ENCODE results near the gene CERS4. TPM values are rescaled to one million over a fixed set of nuclear protein-coding genes. Genes with fewer than 3 reads are reported as not detected.
A peak's percentile ranks its signal among the peaks of the same experiment; 100 is the strongest.

Gene CERS4
- total RNA-seq, 1 experiment from 2014 or later = 11.6 TPM

DNA sequence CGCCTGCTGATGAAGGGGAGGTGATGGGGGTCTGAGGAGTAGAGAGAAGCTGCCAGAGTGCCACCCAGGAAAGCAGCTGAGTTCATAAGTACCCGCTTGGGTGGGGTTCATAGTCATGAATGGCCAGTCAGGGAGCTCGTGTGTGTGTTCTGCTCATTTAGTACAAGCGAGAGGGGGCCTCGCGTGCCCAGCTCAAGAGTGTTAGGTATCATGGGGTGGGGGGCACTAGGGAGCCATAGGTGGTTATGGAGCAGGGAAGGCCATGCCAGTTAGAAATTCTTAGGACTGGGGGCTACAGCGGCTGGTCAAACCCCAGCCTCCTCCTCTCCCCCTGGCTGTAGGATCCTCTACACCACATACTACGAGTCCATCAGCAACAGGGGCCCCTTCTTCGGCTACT is 52.2 kb downstream of the CERS4 start:
- ChIA-PET CTCF (no interaction called here), POLR2A (interaction anchor here (0.6 kb wide), 1 partner anchor 242 kb away, joined by 13 read pairs; no protein-coding TSS in a partner anchor)
- Histone ChIP-seq H3K9me3 (ENCODE audit: control insufficient read depth, insufficient read depth, low read depth, low read length) (no peaks in the 10 kb centered on the region), H3K27ac (ENCODE audit: low read length) (no peak overlapping the region), H3K27me3 (ENCODE audit: control insufficient read depth, insufficient read depth, low read length) (no peaks in the 10 kb centered on the region), H3K4me3 (ENCODE audit: low read depth in 2 of 2, low read length in 2 of 2) (no peak overlapping the region), H3K4me1 (ENCODE audit: control insufficient read depth, insufficient read depth, low read length) (no peaks in the 10 kb centered on the region), H3K36me3 (ENCODE audit: control insufficient read depth, insufficient read depth, low read length) (no peaks in the 10 kb centered on the region)
- intact Hi-C loops (cut with micrococcal nuclease; ENCODE audit: unreplicated experiment) (no loop called here), in situ Hi-C loops (cut with HindIII; ENCODE audit: low pct_unique_long_range_greater_than_20kb, low sequenced_read_pairs) (no loop called here)
- TSS peak; percentile 73 for BruUV-seq (replicated peaks)
- TF ChIP-seq, protein P1, sequence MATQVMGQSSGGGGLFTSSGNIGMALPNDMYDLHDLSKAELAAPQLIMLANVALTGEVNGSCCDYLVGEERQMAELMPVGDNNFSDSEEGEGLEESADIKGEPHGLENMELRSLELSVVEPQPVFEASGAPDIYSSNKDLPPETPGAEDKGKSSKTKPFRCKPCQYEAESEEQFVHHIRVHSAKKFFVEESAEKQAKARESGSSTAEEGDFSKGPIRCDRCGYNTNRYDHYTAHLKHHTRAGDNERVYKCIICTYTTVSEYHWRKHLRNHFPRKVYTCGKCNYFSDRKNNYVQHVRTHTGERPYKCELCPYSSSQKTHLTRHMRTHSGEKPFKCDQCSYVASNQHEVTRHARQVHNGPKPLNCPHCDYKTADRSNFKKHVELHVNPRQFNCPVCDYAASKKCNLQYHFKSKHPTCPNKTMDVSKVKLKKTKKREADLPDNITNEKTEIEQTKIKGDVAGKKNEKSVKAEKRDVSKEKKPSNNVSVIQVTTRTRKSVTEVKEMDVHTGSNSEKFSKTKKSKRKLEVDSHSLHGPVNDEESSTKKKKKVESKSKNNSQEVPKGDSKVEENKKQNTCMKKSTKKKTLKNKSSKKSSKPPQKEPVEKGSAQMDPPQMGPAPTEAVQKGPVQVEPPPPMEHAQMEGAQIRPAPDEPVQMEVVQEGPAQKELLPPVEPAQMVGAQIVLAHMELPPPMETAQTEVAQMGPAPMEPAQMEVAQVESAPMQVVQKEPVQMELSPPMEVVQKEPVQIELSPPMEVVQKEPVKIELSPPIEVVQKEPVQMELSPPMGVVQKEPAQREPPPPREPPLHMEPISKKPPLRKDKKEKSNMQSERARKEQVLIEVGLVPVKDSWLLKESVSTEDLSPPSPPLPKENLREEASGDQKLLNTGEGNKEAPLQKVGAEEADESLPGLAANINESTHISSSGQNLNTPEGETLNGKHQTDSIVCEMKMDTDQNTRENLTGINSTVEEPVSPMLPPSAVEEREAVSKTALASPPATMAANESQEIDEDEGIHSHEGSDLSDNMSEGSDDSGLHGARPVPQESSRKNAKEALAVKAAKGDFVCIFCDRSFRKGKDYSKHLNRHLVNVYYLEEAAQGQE (IDR thresholded peaks at IDR 0.05; ENCODE audit: insufficient read depth in 1 of 2, low read depth in 2 of 2, low read length in 1 of 2) = no peak
- no peak for TF ChIP-seq SIN3A (IDR thresholded peaks at IDR 0.05; ENCODE audit: borderline replicate concordance, insufficient read depth, low read depth, low read length)
- no peak for TF ChIP-seq POLR2AphosphoS5 (IDR thresholded peaks at IDR 0.05; ENCODE audit: low read depth, low read length)
- TF ChIP-seq TCF7L2 (IDR thresholded peaks at IDR 0.05; ENCODE audit: low read depth, low read length) = no peak
- TF ChIP-seq, protein P2, sequence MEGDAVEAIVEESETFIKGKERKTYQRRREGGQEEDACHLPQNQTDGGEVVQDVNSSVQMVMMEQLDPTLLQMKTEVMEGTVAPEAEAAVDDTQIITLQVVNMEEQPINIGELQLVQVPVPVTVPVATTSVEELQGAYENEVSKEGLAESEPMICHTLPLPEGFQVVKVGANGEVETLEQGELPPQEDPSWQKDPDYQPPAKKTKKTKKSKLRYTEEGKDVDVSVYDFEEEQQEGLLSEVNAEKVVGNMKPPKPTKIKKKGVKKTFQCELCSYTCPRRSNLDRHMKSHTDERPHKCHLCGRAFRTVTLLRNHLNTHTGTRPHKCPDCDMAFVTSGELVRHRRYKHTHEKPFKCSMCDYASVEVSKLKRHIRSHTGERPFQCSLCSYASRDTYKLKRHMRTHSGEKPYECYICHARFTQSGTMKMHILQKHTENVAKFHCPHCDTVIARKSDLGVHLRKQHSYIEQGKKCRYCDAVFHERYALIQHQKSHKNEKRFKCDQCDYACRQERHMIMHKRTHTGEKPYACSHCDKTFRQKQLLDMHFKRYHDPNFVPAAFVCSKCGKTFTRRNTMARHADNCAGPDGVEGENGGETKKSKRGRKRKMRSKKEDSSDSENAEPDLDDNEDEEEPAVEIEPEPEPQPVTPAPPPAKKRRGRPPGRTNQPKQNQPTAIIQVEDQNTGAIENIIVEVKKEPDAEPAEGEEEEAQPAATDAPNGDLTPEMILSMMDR (IDR thresholded peaks at IDR 0.05) = no peak
- DNase-seq (ENCODE audit: low read depth, low spot score) = no peak
- ATAC-seq = 0 out of 2 replicates have a peak, but pooled peaks have one; percentile 27

DNA sequence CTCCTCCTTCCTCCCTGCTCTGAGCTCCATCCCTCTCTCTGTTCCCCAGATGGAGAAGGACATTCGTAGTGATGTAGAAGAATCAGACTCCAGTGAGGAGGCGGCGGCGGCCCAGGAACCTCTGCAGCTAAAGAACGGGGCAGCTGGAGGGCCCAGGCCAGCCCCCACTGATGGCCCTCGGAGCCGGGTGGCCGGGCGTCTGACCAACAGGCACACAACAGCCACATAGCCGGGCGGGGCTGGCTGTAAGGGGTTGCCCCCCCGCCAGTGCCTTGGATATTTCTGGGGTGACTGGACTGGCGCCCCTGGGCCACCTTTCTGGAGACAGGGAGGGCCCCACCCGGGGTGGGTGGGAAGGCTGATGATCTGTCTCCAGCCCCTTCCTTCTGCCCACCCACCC is 52.7 kb downstream of the CERS4 start:
- TF ChIP-seq, protein P1 (IDR thresholded peaks at IDR 0.05; ENCODE audit: insufficient read depth in 1 of 2, low read depth in 2 of 2, low read length in 1 of 2) = no peak
- TF ChIP-seq, protein P2 (IDR thresholded peaks at IDR 0.05) = no peak
- no peak for TF ChIP-seq TCF7L2 (IDR thresholded peaks at IDR 0.05; ENCODE audit: low read depth, low read length)
- TF ChIP-seq POLR2AphosphoS5 (IDR thresholded peaks at IDR 0.05; ENCODE audit: low read depth, low read length) = no peak
- no peak for TF ChIP-seq SIN3A (IDR thresholded peaks at IDR 0.05; ENCODE audit: borderline replicate concordance, insufficient read depth, low read depth, low read length)
- no peak for DNase-seq (ENCODE audit: low read depth, low spot score)
- no peak for ATAC-seq
- Histone ChIP-seq H3K27ac (ENCODE audit: low read length) (no peak overlapping the region), H3K27me3 (ENCODE audit: control insufficient read depth, insufficient read depth, low read length) (no peaks in the 10 kb centered on the region), H3K4me3 (ENCODE audit: low read depth in 2 of 2, low read length in 2 of 2) (no peak overlapping the region), H3K36me3 (ENCODE audit: control insufficient read depth, insufficient read depth, low read length) (no peaks in the 10 kb centered on the region), H3K9me3 (ENCODE audit: control insufficient read depth, insufficient read depth, low read depth, low read length) (no peaks in the 10 kb centered on the region), H3K4me1 (ENCODE audit: control insufficient read depth, insufficient read depth, low read length) (no peaks in the 10 kb centered on the region)
- BruUV-seq (replicated peaks) = no TSS peak
- in situ Hi-C loops (cut with HindIII; ENCODE audit: low pct_unique_long_range_greater_than_20kb, low sequenced_read_pairs) (no loop called here), intact Hi-C loops (cut with micrococcal nuclease; ENCODE audit: unreplicated experiment) (no loop called here)
- ChIA-PET POLR2A (interaction anchor here (0.6 kb wide), 1 partner anchor 241 kb away, joined by 13 read pairs; no protein-coding TSS in a partner anchor), CTCF (no interaction called here)
